HEK293T (cell line): Measurements from ENCODE around the gene FBXO17.

Experiments used
- CTCF ChIA-PET: fragments of 350-600 bp; formaldehyde crosslinking; extraction: SDS; loops from one replicate; lab custom pipeline; 2021; ENCODE audit warnings: antibody characterized with exemption, inconsistent platforms; lab: Yijun Ruan, JAX
- POLR2A ChIA-PET: fragments of 350-600 bp; formaldehyde crosslinking; extraction: SDS; loops from one replicate; lab custom pipeline; 2020; ENCODE audit warnings: antibody characterized with exemption, inconsistent platforms; lab: Yijun Ruan, JAX
- DNase-seq: peaks from one replicate; pipeline ENCODE4 v3.0.0; 2012; ENCODE audit warnings: mixed read lengths; ENCODE audit errors: extremely low spot score
- ARNT ChIP-seq: fragments of 450-650 bp; IDR thresholded peaks from 2 replicates; pipeline ENCODE4 v1.6.1; 2017; ENCODE audit warnings: mild to moderate bottlenecking
- BHLHE40 ChIP-seq: fragments of 450-650 bp; IDR thresholded peaks from 2 replicates; pipeline ENCODE4 v1.6.1; 2016; ENCODE audit warnings: mild to moderate bottlenecking, moderate library complexity, borderline replicate concordance
- CTBP1 ChIP-seq: fragments of 450-650 bp; IDR thresholded peaks from 2 replicates; pipeline ENCODE4 v1.6.1; 2016; ENCODE audit warnings: borderline replicate concordance
- ELF4 ChIP-seq: fragments of 450-650 bp; IDR thresholded peaks from 2 replicates; pipeline ENCODE4 v1.6.1; 2017; ENCODE audit warnings: antibody characterized with exemption
- FOXA1 ChIP-seq: fragments of 450-650 bp; IDR thresholded peaks from 2 replicates; pipeline ENCODE4 v1.6.1; 2016; ENCODE audit warnings: mild to moderate bottlenecking
- FOXK2 ChIP-seq: fragments of 450-650 bp; IDR thresholded peaks from 2 replicates; pipeline ENCODE4 v1.6.1; 2016; ENCODE audit warnings: mild to moderate bottlenecking
- FOXM1 ChIP-seq: fragments of 450-650 bp; IDR thresholded peaks from 2 replicates; pipeline ENCODE4 v1.6.1; 2017; ENCODE audit warnings: mild to moderate bottlenecking, borderline replicate concordance
- HDGF ChIP-seq: fragments of 450-650 bp; IDR thresholded peaks from 2 replicates; pipeline ENCODE4 v1.6.1; 2017; ENCODE audit warnings: antibody characterized with exemption, borderline replicate concordance
- L3MBTL2 ChIP-seq: fragments of 450-650 bp; conservative IDR thresholded peaks from 2 replicates; pipeline ENCODE4 v1.6.1; 2016; ENCODE audit warnings: mild to moderate bottlenecking
- LEF1 ChIP-seq: fragments of 450-650 bp; IDR thresholded peaks from 2 replicates; pipeline ENCODE4 v1.6.1; 2017; ENCODE audit warnings: mild to moderate bottlenecking, borderline replicate concordance
- NFRKB ChIP-seq: fragments of 450-650 bp; IDR thresholded peaks from 2 replicates; pipeline ENCODE4 v1.6.1; 2016; ENCODE audit warnings: mild to moderate bottlenecking, moderate library complexity
- PKNOX1 ChIP-seq: fragments of 450-650 bp; IDR thresholded peaks from 2 replicates; pipeline ENCODE4 v1.6.1; 2016
- SP1 ChIP-seq: fragments of 450-650 bp; IDR thresholded peaks from 2 replicates; pipeline ENCODE4 v1.6.1; 2017
- SUZ12 ChIP-seq: fragments of 450-650 bp; IDR thresholded peaks from 2 replicates; pipeline ENCODE4 v1.6.1; 2016; ENCODE audit warnings: mild to moderate bottlenecking
- TARDBP ChIP-seq: fragments of 450-650 bp; IDR thresholded peaks from 2 replicates; pipeline ENCODE4 v1.6.1; 2016
- ZNF384 ChIP-seq: fragments of 450-650 bp; IDR thresholded peaks from 2 replicates; pipeline ENCODE4 v1.6.1; 2016

The FBXO17 gene

GRCh38 chr19:38917921-38918491 lies 57.5 kb downstream of the FBXO17 start:
- CTCF ChIA-PET = interaction anchor here (1.5 kb wide), 1 partner anchor 12 kb away, joined by 3 read pairs; the partner anchor contains the start of genes MRPS12 and SARS2
- DNase-seq = no peak
- TF ChIP-seq FOXA1 (no peak), SP1 (no peak), NFRKB (no peak), SUZ12 (no peak)
- POLR2A ChIA-PET = interaction anchor here (1.5 kb wide), 1 partner anchor 12 kb away, joined by 6 read pairs; the partner anchor contains the start of genes MRPS12 and SARS2

GRCh38 chr19:38917516-38917915 lies 58.0 kb downstream of the FBXO17 start:
- TF ChIP-seq FOXK2 (no peak), HDGF (no peak), PKNOX1 (no peak), NFRKB (no peak), SP1 (no peak), CTBP1 (no peak), ZNF384 (no peak), ELF4 (no peak), LEF1 (no peak), SUZ12 (no peak), FOXM1 (no peak), FOXA1 (no peak), ARNT (no peak), BHLHE40 (no peak), L3MBTL2 (no peak), TARDBP (no peak)
- CTCF ChIA-PET = no interaction called here
- no peak for DNase-seq
- POLR2A ChIA-PET = no interaction called here

- DNase-seq = no peak
- CTCF ChIA-PET = interaction anchor here (0.7 kb wide), 1 partner anchor 98 kb away, joined by 3 read pairs; no protein-coding TSS in a partner anchor
- POLR2A ChIA-PET = no interaction called here
- TF ChIP-seq FOXA1 (no peak), HDGF (no peak), NFRKB (no peak), TARDBP (no peak), ELF4 (no peak), ARNT (no peak)
Observed at GRCh38 chr19:38915329-38916321, 59.9 kb downstream of the FBXO17 start.

GRCh38 chr19:38913958-38914357 lies 61.6 kb downstream of the FBXO17 start:
- DNase-seq = no peak
- POLR2A ChIA-PET = interaction anchor here (0.9 to 1.3 kb wide), 2 partner anchors 17 to 65 kb away, joined by 3 to 4 read pairs; partner anchors contain the start of genes MRPS12 and SARS2
- TF ChIP-seq TARDBP = no peak
- no peak for TF ChIP-seq SP1
- TF ChIP-seq ELF4 = no peak
- TF ChIP-seq LEF1 = no peak
- no peak for TF ChIP-seq HDGF
- TF ChIP-seq PKNOX1 = no peak
- CTCF ChIA-PET = interaction anchor here (0.5 kb wide), 1 partner anchor 192 kb away, joined by 3 read pairs; no protein-coding TSS in a partner anchor

GRCh38 chr19:38912600-38913514 lies 62.7 kb downstream of the FBXO17 start:
- CTCF ChIA-PET = interaction anchor here (0.5 kb wide), 1 partner anchor 55 kb away, joined by 3 read pairs; no protein-coding TSS in a partner anchor
- no peak for TF ChIP-seq SUZ12
- no peak for TF ChIP-seq TARDBP
- TF ChIP-seq FOXM1 = no peak
- TF ChIP-seq LEF1 = no peak
- TF ChIP-seq FOXK2 = no peak
- TF ChIP-seq ELF4 = no peak
- no peak for TF ChIP-seq FOXA1
- TF ChIP-seq BHLHE40 = no peak
- no peak for TF ChIP-seq ARNT
- DNase-seq = no peak
- POLR2A ChIA-PET = interaction anchor here (1.3 kb wide), 1 partner anchor 18 kb away, joined by 4 read pairs; the partner anchor contains the start of genes MRPS12 and SARS2
